ENCODE measurements around the gene IPO9. TPM values are rescaled to one million over a fixed set of nuclear protein-coding genes. Genes with fewer than 3 reads are reported as not detected.

IPO9 gene
- total RNA-seq, 2 donors from 2014 or later = 108 to 133 TPM

DNA sequence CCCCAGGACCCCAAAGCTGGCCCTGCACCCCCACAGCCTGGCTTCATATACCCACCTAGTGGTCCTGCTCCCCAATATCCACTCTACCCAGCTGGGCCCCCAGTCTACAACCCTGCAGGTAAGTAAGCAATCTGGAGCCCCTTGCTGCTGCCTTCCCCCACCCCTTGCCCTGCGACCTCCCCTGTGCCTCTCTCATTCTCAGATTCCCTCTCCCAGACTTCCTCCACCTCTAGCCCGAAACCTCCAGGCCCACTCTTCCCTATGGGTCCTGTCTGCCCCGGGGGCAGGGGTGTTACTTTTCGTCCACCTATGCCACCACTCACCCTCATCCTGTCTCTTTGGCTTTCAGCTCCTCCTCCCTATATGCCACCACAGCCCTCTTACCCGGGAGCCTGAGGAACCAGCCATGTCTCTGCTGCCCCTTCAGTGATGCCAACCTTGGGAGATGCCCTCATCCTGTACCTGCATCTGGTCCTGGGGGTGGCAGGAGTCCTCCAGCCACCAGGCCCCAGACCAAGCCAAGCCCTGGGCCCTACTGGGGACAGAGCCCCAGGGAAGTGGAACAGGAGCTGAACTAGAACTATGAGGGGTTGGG lies 62.6 kb downstream of the IPO9 start:
- Histone ChIP-seq H3K27me3 (ENCODE audit: control insufficient read depth, insufficient read depth, low read length, poor library complexity, severe bottlenecking) (peaks cover 30% of the 10 kb centered on the region), H3K36me3 (ENCODE audit: control insufficient read depth, insufficient read depth, low read length) (no peaks in the 10 kb centered on the region), H3K4me1 (ENCODE audit: control insufficient read depth, insufficient read depth, low read length) (peaks cover 2% of the 10 kb centered on the region), H3K27ac (ENCODE audit: low read depth, low read length) (no peak overlapping the region), H3K9me3 (ENCODE audit: control insufficient read depth, low read length) (no peaks in the 10 kb centered on the region), H3K4me3 (ENCODE audit: low read length) (no peak overlapping the region), H3K9ac (ENCODE audit: extremely low read depth, low read length, poor library complexity, severe bottlenecking) (no peak overlapping the region)
- Mint-ChIP-seq H3K4me3 (no peak overlapping the region), H3K4me1 (peaks cover 14% of the 10 kb centered on the region), H3K36me3 (ENCODE audit: low read depth) (no peaks in the 10 kb centered on the region), H3K9me3 (no peaks in the 10 kb centered on the region), H3K27ac (no peak overlapping the region), H3K27me3 (ENCODE audit: insufficient read depth) (peaks cover 28% of the 10 kb centered on the region)
- TF ChIP-seq, protein P1, sequence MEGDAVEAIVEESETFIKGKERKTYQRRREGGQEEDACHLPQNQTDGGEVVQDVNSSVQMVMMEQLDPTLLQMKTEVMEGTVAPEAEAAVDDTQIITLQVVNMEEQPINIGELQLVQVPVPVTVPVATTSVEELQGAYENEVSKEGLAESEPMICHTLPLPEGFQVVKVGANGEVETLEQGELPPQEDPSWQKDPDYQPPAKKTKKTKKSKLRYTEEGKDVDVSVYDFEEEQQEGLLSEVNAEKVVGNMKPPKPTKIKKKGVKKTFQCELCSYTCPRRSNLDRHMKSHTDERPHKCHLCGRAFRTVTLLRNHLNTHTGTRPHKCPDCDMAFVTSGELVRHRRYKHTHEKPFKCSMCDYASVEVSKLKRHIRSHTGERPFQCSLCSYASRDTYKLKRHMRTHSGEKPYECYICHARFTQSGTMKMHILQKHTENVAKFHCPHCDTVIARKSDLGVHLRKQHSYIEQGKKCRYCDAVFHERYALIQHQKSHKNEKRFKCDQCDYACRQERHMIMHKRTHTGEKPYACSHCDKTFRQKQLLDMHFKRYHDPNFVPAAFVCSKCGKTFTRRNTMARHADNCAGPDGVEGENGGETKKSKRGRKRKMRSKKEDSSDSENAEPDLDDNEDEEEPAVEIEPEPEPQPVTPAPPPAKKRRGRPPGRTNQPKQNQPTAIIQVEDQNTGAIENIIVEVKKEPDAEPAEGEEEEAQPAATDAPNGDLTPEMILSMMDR (conservative IDR thresholded peaks at IDR 0.05) = no peak
- DNase-seq = no peak
- WGBS, 2 experiments (ENCODE audit: insufficient coverage in 1 of 2, insufficient read length in 1 of 2) = 85 to 87% methylated on average over 4 to 5 of the region's 5 CpGs

DNA sequence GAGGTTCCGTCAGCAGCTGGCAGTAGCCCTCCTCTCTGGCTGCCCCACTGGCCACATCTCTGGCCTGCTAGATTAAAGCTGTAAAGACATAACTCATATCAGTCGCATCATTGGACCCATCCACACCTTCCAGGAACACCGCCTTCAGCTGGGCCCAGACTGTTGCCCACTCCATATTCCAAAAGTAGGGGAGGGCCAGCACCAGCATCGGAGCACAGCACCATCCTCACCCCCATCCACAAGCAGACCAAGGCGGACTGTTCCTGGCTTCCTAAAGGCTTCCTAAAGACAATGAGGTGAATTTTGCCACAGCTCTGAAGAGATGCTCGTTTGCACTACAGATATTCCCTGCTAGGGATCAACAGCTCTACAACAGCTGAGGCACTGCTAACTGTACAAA lies 63.3 kb downstream of the IPO9 start:
- no peaks in the 10 kb centered on the region for H3K36me3 Mint-ChIP-seq (ENCODE audit: low read depth)
- H3K9me3 Mint-ChIP-seq = no peaks in the 10 kb centered on the region
- H3K27ac ChIP-seq (ENCODE audit: low read depth, low read length) = no peak overlapping the region
- no peaks in the 10 kb centered on the region for H3K36me3 ChIP-seq (ENCODE audit: control insufficient read depth, insufficient read depth, low read length)
- TF ChIP-seq, protein P1 (conservative IDR thresholded peaks at IDR 0.05) = no peak
- peaks cover 26% of the 10 kb centered on the region for H3K27me3 Mint-ChIP-seq (ENCODE audit: insufficient read depth)
- no peak overlapping the region for H3K27ac Mint-ChIP-seq
- H3K27me3 ChIP-seq (ENCODE audit: control insufficient read depth, insufficient read depth, low read length, poor library complexity, severe bottlenecking) = peaks cover 30% of the 10 kb centered on the region
- H3K4me3 Mint-ChIP-seq = no peak overlapping the region
- no peaks in the 10 kb centered on the region for H3K9me3 ChIP-seq (ENCODE audit: control insufficient read depth, low read length)
- peaks cover 2% of the 10 kb centered on the region for H3K4me1 ChIP-seq (ENCODE audit: control insufficient read depth, insufficient read depth, low read length)
- DNase-seq = no peak
- WGBS, 2 experiments (ENCODE audit: insufficient coverage in 1 of 2, insufficient read length in 1 of 2) = 78 to 94% methylated on average over 1 to 6 of the region's 6 CpGs
- no peak overlapping the region for H3K4me3 ChIP-seq (ENCODE audit: low read length)
- H3K4me1 Mint-ChIP-seq = peaks cover 11% of the 10 kb centered on the region
- H3K9ac ChIP-seq (ENCODE audit: extremely low read depth, low read length, poor library complexity, severe bottlenecking) = no peak overlapping the region

DNA sequence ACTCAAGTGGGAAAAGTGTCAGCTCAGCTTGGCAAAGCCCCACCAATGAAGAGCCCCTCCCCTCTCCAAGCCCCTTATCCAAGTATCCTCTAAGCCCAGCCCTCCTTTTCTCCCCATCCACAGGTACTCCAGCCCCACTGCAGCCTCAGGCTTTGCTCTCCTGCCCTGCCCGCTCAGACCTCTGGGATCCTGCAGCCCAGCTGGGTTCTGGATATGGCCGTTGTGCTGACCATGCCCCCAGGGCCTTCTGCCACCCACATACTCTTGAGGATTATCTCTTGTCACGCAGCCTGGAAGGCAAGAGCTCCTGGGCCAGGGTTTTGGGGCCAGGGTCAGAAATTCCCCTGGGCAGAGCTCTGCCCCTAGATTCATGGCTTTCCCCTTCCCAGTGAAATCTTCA lies 64.5 kb downstream of the IPO9 start:
- peak overlapping the region; percentile 58 for H3K27ac Mint-ChIP-seq
- no peak overlapping the region for H3K9ac ChIP-seq (ENCODE audit: extremely low read depth, low read length, poor library complexity, severe bottlenecking)

More for the DNA sequence above, 64.5 kb downstream of the IPO9 start:
- H3K9me3 Mint-ChIP-seq = no peaks in the 10 kb centered on the region
- no peaks in the 10 kb centered on the region for H3K36me3 ChIP-seq (ENCODE audit: control insufficient read depth, insufficient read depth, low read length)
- H3K27me3 Mint-ChIP-seq (ENCODE audit: insufficient read depth) = peaks cover 15% of the 10 kb centered on the region
- TF ChIP-seq, protein P1 (conservative IDR thresholded peaks at IDR 0.05) = no peak
- H3K4me1 Mint-ChIP-seq = peaks cover 11% of the 10 kb centered on the region
- peaks cover 1% of the 10 kb centered on the region for H3K4me1 ChIP-seq (ENCODE audit: control insufficient read depth, insufficient read depth, low read length)
- no peak overlapping the region for H3K4me3 ChIP-seq (ENCODE audit: low read length)
- peaks cover 20% of the 10 kb centered on the region for H3K27me3 ChIP-seq (ENCODE audit: control insufficient read depth, insufficient read depth, low read length, poor library complexity, severe bottlenecking)
- no peaks in the 10 kb centered on the region for H3K36me3 Mint-ChIP-seq (ENCODE audit: low read depth)
- WGBS, 2 experiments (ENCODE audit: insufficient coverage in 1 of 2, insufficient read length in 1 of 2) = 86 to 100% methylated on average over 1 to 3 of the region's 3 CpGs
- H3K9me3 ChIP-seq (ENCODE audit: control insufficient read depth, low read length) = no peaks in the 10 kb centered on the region
- no peak for DNase-seq
- no peak overlapping the region for H3K4me3 Mint-ChIP-seq
- no peak overlapping the region for H3K27ac ChIP-seq (ENCODE audit: low read depth, low read length)
